ENCODE results near the gene EVI5L. TPM values are rescaled to one million over a fixed set of nuclear protein-coding genes. Genes with fewer than 3 reads are reported as not detected.

Gene EVI5L
- total and polyA plus RNA-seq, 2 of the 13 experiments (the other 11 are each of a cell fraction or from before 2014, with no cell fraction given) = 1.7 to 2.4 TPM

DNA sequence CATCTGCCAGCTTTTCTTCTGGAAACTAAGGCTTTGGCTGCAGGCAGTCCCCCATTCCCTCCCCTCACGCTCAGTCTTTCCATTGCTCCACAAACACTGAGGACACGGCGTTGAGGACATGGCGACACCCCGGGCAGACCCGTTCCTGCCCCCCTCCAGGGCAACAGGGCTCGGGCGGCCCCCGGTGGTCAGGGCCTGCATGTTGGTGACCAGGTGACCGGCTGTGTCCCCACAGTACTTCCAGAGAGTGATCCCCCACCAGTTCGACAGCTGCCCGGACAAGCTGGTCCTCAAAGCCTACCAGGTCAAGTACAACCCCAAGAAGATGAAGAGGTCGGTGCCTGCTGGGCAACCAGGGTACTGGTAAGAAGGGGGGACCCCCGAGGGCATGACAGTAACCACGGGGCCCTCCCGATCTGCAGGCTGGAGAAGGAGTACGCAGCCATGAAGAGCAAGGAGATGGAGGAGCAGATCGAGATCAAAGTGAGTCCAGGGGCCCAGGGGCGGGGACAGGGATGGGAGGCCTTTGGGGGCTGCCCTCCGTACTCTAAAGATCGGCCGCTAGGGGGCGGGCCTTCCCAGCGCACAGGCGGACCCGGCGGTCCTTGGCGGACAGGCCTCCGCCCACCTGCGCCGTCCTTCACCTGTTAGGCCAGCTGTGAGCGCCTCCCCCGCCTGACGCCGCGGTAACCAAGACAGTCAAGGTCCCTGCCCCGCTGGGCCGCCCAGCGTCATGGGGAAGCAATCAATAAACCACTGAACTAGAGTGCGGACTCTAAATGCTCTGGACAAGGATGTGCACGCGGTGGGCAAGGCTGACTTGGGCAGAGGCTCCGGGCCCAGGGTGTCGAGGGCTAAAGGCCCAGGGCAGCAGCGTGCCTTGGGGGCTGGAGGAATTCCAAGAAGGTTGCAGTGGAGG is 23.1 kb downstream of the EVI5L start (continued):
- peak; percentile 100 for TF ChIP-seq ZNF687 (CRISPR knock-in tag; IDR thresholded peaks at IDR 0.05)
- TF ChIP-seq CERS6 (CRISPR knock-in tag; IDR thresholded peaks at IDR 0.05) = no peak
- TF ChIP-seq REXO4 (CRISPR knock-in tag; IDR thresholded peaks at IDR 0.05; ENCODE audit: borderline replicate concordance) = no peak
- TF ChIP-seq, protein P1, sequence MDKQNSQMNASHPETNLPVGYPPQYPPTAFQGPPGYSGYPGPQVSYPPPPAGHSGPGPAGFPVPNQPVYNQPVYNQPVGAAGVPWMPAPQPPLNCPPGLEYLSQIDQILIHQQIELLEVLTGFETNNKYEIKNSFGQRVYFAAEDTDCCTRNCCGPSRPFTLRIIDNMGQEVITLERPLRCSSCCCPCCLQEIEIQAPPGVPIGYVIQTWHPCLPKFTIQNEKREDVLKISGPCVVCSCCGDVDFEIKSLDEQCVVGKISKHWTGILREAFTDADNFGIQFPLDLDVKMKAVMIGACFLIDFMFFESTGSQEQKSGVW (CRISPR knock-in tag; IDR thresholded peaks at IDR 0.05; ENCODE audit: borderline replicate concordance) = no peak
- TF ChIP-seq ZNF281 (CRISPR knock-in tag; IDR thresholded peaks at IDR 0.05; ENCODE audit: borderline replicate concordance) = peak; percentile 73; the same call in 1 of the 2 replicates
- TF ChIP-seq ZBTB39 (CRISPR knock-in tag; IDR thresholded peaks at IDR 0.05) = peak; percentile 83; the same call in 1 of the 2 replicates
- TF ChIP-seq UBTF (CRISPR knock-in tag; IDR thresholded peaks at IDR 0.05) = peak; percentile 87
- peak; percentile 92; the same call in 1 of the 2 replicates for TF ChIP-seq ZNF788 (CRISPR knock-in tag; IDR thresholded peaks at IDR 0.05; ENCODE audit: borderline replicate concordance)
- TF ChIP-seq ZNF572 (CRISPR knock-in tag; IDR thresholded peaks at IDR 0.05) = peak; percentile 52; the same call in 1 of the 2 replicates
- peak; percentile 94; the same call in 1 of the 2 replicates for TF ChIP-seq ZNF451 (CRISPR knock-in tag; IDR thresholded peaks at IDR 0.05)
- TF ChIP-seq ZNF589 (CRISPR knock-in tag; conservative IDR thresholded peaks at IDR 0.05) = no peak
- TF ChIP-seq ZNF225 (CRISPR knock-in tag; IDR thresholded peaks at IDR 0.05) = peak; percentile 77; the same call in 1 of the 2 replicates
- TF ChIP-seq SSRP1 (CRISPR knock-in tag; IDR thresholded peaks at IDR 0.05) = peak; percentile 55; the same call in 1 of the 2 replicates
